ENCODE measurements around the gene LRRC43. TPM values are rescaled to one million over a fixed set of nuclear protein-coding genes. Genes with fewer than 3 reads are reported as not detected.
A peak's percentile ranks its signal among the peaks of the same experiment; 100 is the strongest.

The LRRC43 gene
- total and polyA plus RNA-seq, 2 experiments from 2014 or later = 2.0 to 5.2 TPM

- H3K27ac ChIP-seq = no peak overlapping the region
- H3K27me3 ChIP-seq = peaks cover 14% of the 10 kb centered on the region
- DNase-seq (ENCODE audit: low read depth in 1 of 2, low spot score in 1 of 2) = no peak
- H3K36me3 ChIP-seq = no peaks in the 10 kb centered on the region
- no peaks in the 10 kb centered on the region for H3K9me3 ChIP-seq (ENCODE audit: low read depth)
- H3K4me1 ChIP-seq (ENCODE audit: low read depth) = no peaks in the 10 kb centered on the region
- peak overlapping the region; percentile 42 for H3K4me3 ChIP-seq
- no peak for TF ChIP-seq CTCF (IDR thresholded peaks at IDR 0.05; ENCODE audit: low read depth, low read length)
These were observed 641 bp downstream of the LRRC43 start for GRCh38 chr12:122183588-122183940.

DNA sequence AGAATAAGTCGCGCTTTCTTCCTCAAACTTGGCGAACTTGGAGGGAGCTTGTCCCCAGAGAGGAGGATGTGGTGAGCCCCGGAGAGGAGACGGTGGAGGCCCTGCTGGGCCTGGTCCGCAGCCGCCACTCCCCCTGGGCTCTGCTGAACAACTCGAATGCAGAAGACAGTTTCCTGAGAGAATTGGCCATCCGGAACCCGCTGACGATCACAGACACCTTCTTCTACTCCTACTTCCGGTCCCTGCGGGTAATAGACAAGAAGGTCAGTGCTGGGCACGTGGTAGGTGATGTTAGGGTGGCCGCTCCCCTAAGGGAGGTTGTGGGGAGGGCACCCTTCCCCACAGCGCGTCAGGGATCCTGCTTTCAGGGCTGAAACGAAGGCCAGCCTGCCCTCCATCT is 1.6 kb downstream of the LRRC43 start:
- no peak for TF ChIP-seq CTCF (IDR thresholded peaks at IDR 0.05; ENCODE audit: low read depth, low read length)
- no peak for DNase-seq (ENCODE audit: low read depth in 1 of 2, low spot score in 1 of 2)
- Histone ChIP-seq H3K27ac (no peak overlapping the region), H3K27me3 (peaks cover 14% of the 10 kb centered on the region), H3K36me3 (no peaks in the 10 kb centered on the region), H3K9me3 (ENCODE audit: low read depth) (no peaks in the 10 kb centered on the region), H3K4me3 (no peak overlapping the region), H3K4me1 (ENCODE audit: low read depth) (no peaks in the 10 kb centered on the region)

- H3K4me3 ChIP-seq = no peak overlapping the region
- TF ChIP-seq CTCF (IDR thresholded peaks at IDR 0.05; ENCODE audit: low read depth, low read length) = no peak
- no peak overlapping the region for H3K27ac ChIP-seq
- no peaks in the 10 kb centered on the region for H3K36me3 ChIP-seq
- peaks cover 14% of the 10 kb centered on the region for H3K27me3 ChIP-seq
- DNase-seq (ENCODE audit: low read depth in 1 of 2, low spot score in 1 of 2) = no peak
- no peaks in the 10 kb centered on the region for H3K4me1 ChIP-seq (ENCODE audit: low read depth)
- no peaks in the 10 kb centered on the region for H3K9me3 ChIP-seq (ENCODE audit: low read depth)
These were observed 2.2 kb downstream of the LRRC43 start for GRCh38 chr12:122185079-122185478.

DNA sequence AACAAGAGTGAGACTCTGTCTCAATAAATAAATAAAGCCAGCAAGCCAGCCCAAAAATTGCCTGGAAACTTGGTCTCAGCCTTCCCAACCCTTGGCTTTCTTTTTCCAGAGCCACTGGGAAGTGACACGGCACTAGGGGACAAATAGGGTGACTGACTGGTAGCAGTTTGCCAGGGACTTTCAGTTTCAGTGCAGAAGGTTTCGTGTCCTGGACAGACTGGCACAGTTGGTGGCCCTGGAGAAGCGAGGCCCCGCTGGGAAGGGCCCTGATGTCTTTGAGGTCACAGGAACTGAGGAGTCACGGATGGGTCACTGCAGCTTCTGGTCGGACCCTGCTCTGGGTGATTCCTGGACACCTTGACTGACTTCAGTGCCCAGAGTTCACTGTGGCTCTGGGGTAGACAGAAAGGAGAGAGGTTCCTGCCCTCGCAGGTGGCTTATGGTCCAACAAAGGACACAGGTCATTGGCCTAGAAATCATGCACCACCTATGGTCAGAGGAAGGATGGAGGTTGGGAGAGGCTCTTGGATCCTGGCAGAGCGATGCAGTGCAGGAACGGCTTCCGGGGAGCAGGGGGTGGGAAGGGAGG is 2.7 kb downstream of the LRRC43 start:
- Histone ChIP-seq H3K36me3 (no peaks in the 10 kb centered on the region), H3K9me3 (ENCODE audit: low read depth) (no peaks in the 10 kb centered on the region), H3K4me1 (ENCODE audit: low read depth) (no peaks in the 10 kb centered on the region), H3K4me3 (no peak overlapping the region), H3K27me3 (peaks cover 14% of the 10 kb centered on the region), H3K27ac (no peak overlapping the region)
- DNase-seq (ENCODE audit: low read depth in 1 of 2, low spot score in 1 of 2) = no peak
- TF ChIP-seq CTCF (IDR thresholded peaks at IDR 0.05; ENCODE audit: low read depth, low read length) = no peak

DNA sequence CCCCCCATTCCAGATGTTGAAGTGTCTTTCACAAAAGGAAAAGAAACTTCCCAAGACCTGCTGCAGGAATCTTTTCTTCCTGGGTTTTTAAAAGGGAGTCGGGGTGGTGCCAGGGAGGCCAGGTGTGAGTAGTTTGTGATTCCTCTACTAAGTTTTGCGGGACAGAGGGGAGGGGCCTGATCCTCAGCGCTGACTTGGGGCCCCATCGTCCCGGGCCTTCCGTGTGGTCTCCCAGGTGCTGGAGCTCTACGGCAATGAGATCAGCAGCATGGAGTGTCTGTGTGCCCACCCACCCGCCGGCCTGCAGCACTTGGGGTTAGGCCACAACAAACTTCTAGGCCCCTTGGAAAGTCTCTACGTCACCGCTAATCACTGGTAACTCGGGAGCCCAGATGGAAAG is 4.5 kb downstream of the LRRC43 start:
- Histone ChIP-seq H3K4me1 (ENCODE audit: low read depth) (no peaks in the 10 kb centered on the region), H3K36me3 (no peaks in the 10 kb centered on the region), H3K27ac (no peak overlapping the region), H3K9me3 (ENCODE audit: low read depth) (no peaks in the 10 kb centered on the region), H3K4me3 (no peak overlapping the region), H3K27me3 (peaks cover 14% of the 10 kb centered on the region)
- TF ChIP-seq CTCF (IDR thresholded peaks at IDR 0.05; ENCODE audit: low read depth, low read length) = no peak
- no peak for DNase-seq (ENCODE audit: low read depth in 1 of 2, low spot score in 1 of 2)

Data from cardiac muscle cell (in vitro differentiated cells and primary cell).